SK-N-SH treated with all-trans-retinoic acid at 6 μM for 48 hours (cell line): ENCODE measurements around the gene PPARGC1A.

Source experiments
- ATAC-seq: fragments of 200-7000 bp; cut with Tn5 transposase; 3 replicates; pipeline ENCODE4 v1.9.1; 2020; ENCODE audit warnings: mild to moderate bottlenecking, moderate library complexity
- BACH2 ChIP-seq: fragments of 250-450 bp; sonication (Bioruptor Pico); IDR thresholded peaks from 2 replicates; pipeline ENCODE4 v1.9.0; 2021; ENCODE audit warnings: mild to moderate bottlenecking, borderline replicate concordance
- CREB5 ChIP-seq: fragments of 250-450 bp; sonication (Bioruptor Pico); IDR thresholded peaks from 2 replicates; pipeline ENCODE4 v1.5.1; 2020; ENCODE audit warnings: low read depth, mild to moderate bottlenecking, moderate library complexity
- CSDC2 ChIP-seq: fragments of 250-450 bp; sonication (Bioruptor Pico); IDR thresholded peaks from 2 replicates; pipeline ENCODE4 v1.5.0; 2020; ENCODE audit warnings: mild to moderate bottlenecking, moderate library complexity
- CSRNP3 ChIP-seq: fragments of 250-450 bp; sonication (Bioruptor Pico); IDR thresholded peaks from 2 replicates; pipeline ENCODE4 v1.5.1; 2021; ENCODE audit warnings: mild to moderate bottlenecking, moderate library complexity
- ESRRG ChIP-seq: fragments of 250-450 bp; sonication (Bioruptor Pico); IDR thresholded peaks from 2 replicates; pipeline ENCODE4 v1.6.1; 2021; ENCODE audit warnings: mild to moderate bottlenecking
- GLIS3 ChIP-seq: fragments of 250-450 bp; sonication (Bioruptor Pico); IDR thresholded peaks from 2 replicates; pipeline ENCODE4 v1.5.0; 2020; ENCODE audit warnings: mild to moderate bottlenecking, moderate library complexity
- ISL1 ChIP-seq: fragments of 250-450 bp; sonication (Bioruptor Pico); IDR thresholded peaks from 2 replicates; pipeline ENCODE4 v2.1.2; 2022; ENCODE audit warnings: mild to moderate bottlenecking, moderate library complexity
- OSR1 ChIP-seq: fragments of 250-450 bp; sonication (Bioruptor Pico); IDR thresholded peaks from 2 replicates; pipeline ENCODE4 v1.8.0; 2022; ENCODE audit warnings: moderate library complexity, mild to moderate bottlenecking, inconsistent platforms
- PATZ1 ChIP-seq: fragments of 250-450 bp; sonication (Bioruptor Pico); IDR thresholded peaks from 2 replicates; pipeline ENCODE4 v1.8.0; 2020; ENCODE audit warnings: mild to moderate bottlenecking, moderate library complexity, borderline replicate concordance
- POU6F1 ChIP-seq: fragments of 250-450 bp; sonication (Bioruptor Pico); IDR thresholded peaks from 2 replicates; pipeline ENCODE4 v1.8.0; 2021; ENCODE audit warnings: low read depth, mild to moderate bottlenecking, moderate library complexity, borderline replicate concordance
- SNAI2 ChIP-seq: fragments of 250-450 bp; sonication (Bioruptor Pico); IDR thresholded peaks from 2 replicates; pipeline ENCODE4 v1.5.0; 2020; ENCODE audit warnings: mild to moderate bottlenecking, moderate library complexity
- TCF4 ChIP-seq: fragments of 250-450 bp; sonication (Bioruptor Pico); IDR thresholded peaks from 2 replicates; pipeline ENCODE4 v1.8.0; 2021; ENCODE audit warnings: mild to moderate bottlenecking, moderate library complexity, borderline replicate concordance
- TOX ChIP-seq: fragments of 250-450 bp; sonication (Bioruptor Pico); IDR thresholded peaks from 2 replicates; pipeline ENCODE4 v1.8.0; 2021; ENCODE audit warnings: mild to moderate bottlenecking, moderate library complexity, borderline replicate concordance
- TSHZ2 ChIP-seq: fragments of 250-450 bp; sonication (Bioruptor Pico); IDR thresholded peaks from 2 replicates; pipeline ENCODE4 v1.5.0; 2020; ENCODE audit warnings: mild to moderate bottlenecking, moderate library complexity
- ZC3H10 ChIP-seq: fragments of 250-450 bp; sonication (Bioruptor Pico); IDR thresholded peaks from 2 replicates; pipeline ENCODE4 v1.5.1; 2021; ENCODE audit warnings: mild to moderate bottlenecking, moderate library complexity
- ZFP3 ChIP-seq: fragments of 250-450 bp; sonication (Bioruptor Pico); IDR thresholded peaks from 2 replicates; pipeline ENCODE4 v1.5.0; 2020; ENCODE audit warnings: mild to moderate bottlenecking, moderate library complexity
- ZFP30 ChIP-seq: fragments of 450-650 bp; formaldehyde crosslinking; IDR thresholded peaks from 2 replicates; pipeline ENCODE4 v1.5.0; 2022; ENCODE audit warnings: mild to moderate bottlenecking, moderate library complexity
- ZNF565 ChIP-seq: fragments of 450-650 bp; formaldehyde crosslinking; conservative IDR thresholded peaks from 2 replicates; pipeline ENCODE4 v1.5.0; 2020; ENCODE audit warnings: low read depth, mild to moderate bottlenecking, moderate library complexity
- ZNF8 ChIP-seq: fragments of 450-650 bp; formaldehyde crosslinking; IDR thresholded peaks from 2 replicates; pipeline ENCODE4 v1.5.0; 2020; ENCODE audit warnings: mild to moderate bottlenecking, moderate library complexity

The PPARGC1A gene

GRCh38 chr4:23759066-23759465 is 130.8 kb downstream of the PPARGC1A start:
- ATAC-seq: no peak
- TF ChIP-seq PATZ1 (CRISPR knock-in tag): no peak
- TF ChIP-seq BACH2: no peak
- TF ChIP-seq, all 23 proteins: peak for 0

GRCh38 chr4:23754688-23755087 is 135.2 kb downstream of the PPARGC1A start:
- ATAC-seq: no peak

GRCh38 chr4:23750125-23750524 is 139.7 kb downstream of the PPARGC1A start:
- no peak for ATAC-seq
- TF ChIP-seq BACH2 (no peak), SNAI2 (CRISPR knock-in tag) (no peak), CSRNP3 (CRISPR knock-in tag) (no peak), CREB5 (CRISPR knock-in tag) (no peak), ZC3H10 (no peak), POU6F1 (CRISPR knock-in tag) (no peak), ZNF8 (CRISPR knock-in tag) (no peak), ZFP3 (CRISPR knock-in tag) (no peak), PATZ1 (CRISPR knock-in tag) (no peak), GLIS3 (CRISPR knock-in tag) (no peak), TOX (CRISPR knock-in tag) (no peak), TCF4 (no peak), OSR1 (no peak), ISL1 (CRISPR knock-in tag) (no peak)

More at GRCh38 chr4:23754688-23755087, 135.2 kb downstream of the PPARGC1A start:
- TF ChIP-seq TSHZ2 (CRISPR knock-in tag): no peak
- no peak for TF ChIP-seq ZNF565 (CRISPR knock-in tag)
- TF ChIP-seq BACH2: no peak

- ATAC-seq: no peak
- TF ChIP-seq ZNF8 (CRISPR knock-in tag): no peak
- no peak for TF ChIP-seq CREB5 (CRISPR knock-in tag)
- TF ChIP-seq ZFP30 (CRISPR knock-in tag): no peak
- no peak for TF ChIP-seq CSDC2
- TF ChIP-seq GLIS3 (CRISPR knock-in tag): no peak
- no peak for TF ChIP-seq TSHZ2 (CRISPR knock-in tag)
- no peak for TF ChIP-seq ESRRG
- no peak for TF ChIP-seq POU6F1 (CRISPR knock-in tag)
Observed at GRCh38 chr4:23747281-23747735, 142.5 kb downstream of the PPARGC1A start.
